HepG2 (cell line): ENCODE results near the gene ZNF445. TPM values are rescaled to one million over a fixed set of nuclear protein-coding genes. Genes with fewer than 3 reads are reported as not detected.

Experiments
- ATAC-seq: fragments of 200-7000 bp; cut with Tn5 transposase; 3 replicates; pipeline ENCODE4 v1.9.1; 2020; ENCODE audit warnings: mild to moderate bottlenecking, moderate library complexity
- BruUV-seq: library from RNA; stranded (reverse); fragments of 400-500 nt; replicated peaks from 2 replicates; lab custom pipeline; 2021; lab: Mats Ljungman, UMichigan
- CTCF ChIA-PET: fragments of 300-600 bp; formaldehyde crosslinking; extraction: SDS; loops from one replicate; lab custom pipeline; 2021; ENCODE audit warnings: low total read pairs, inconsistent platforms, low intra/inter-chr PET ratio; lab: Yijun Ruan, JAX
- POLR2A ChIA-PET: fragments of 350-600 bp; sonication (Branson Sonifier 250); formaldehyde crosslinking; loops from one replicate; lab custom pipeline; 2020; ENCODE audit warnings: antibody characterized with exemption, inconsistent platforms; lab: Yijun Ruan, JAX
- DNase-seq: peaks from one replicate; pipeline ENCODE4 v3.0.0-alpha.2; 2015; ENCODE audit warnings: low spot score
- FAIRE-seq: peaks from 3 replicates; lab custom pipeline; 2011; peaks lifted over from hg19 to GRCh38; lab: Jason Lieb, UNC
- H2AFZ ChIP-seq: one replicate; pipeline ENCODE4 v1.6.1; 2011; ENCODE audit warnings: low read length, inconsistent platforms
- H3K27ac ChIP-seq: fragments of 300-600 bp; 3 replicates; pipeline ENCODE4 v1.8.0; 2011; ENCODE audit warnings: mixed run types, mild to moderate bottlenecking, mixed read lengths, low read length, inconsistent platforms; ENCODE audit not compliant: insufficient read depth; ENCODE audit errors: extremely low read length
- H3K27me3 ChIP-seq, 2 experiments: fragments of 200-600 bp in 1 of 2; 2 replicates in 1 of 2; 3 replicates in 1 of 2; pipeline versions ENCODE4 v1.6.0 to v1.8.0; 2011; ENCODE audit warnings: low read length in 2 of 2, mild to moderate bottlenecking in 2 of 2, moderate library complexity in 2 of 2, inconsistent platforms in 1 of 2; ENCODE audit not compliant: insufficient read depth in 2 of 2, control insufficient read depth in 1 of 2
- H3K36me3 ChIP-seq, 2 experiments: fragments of 200-600 bp in 1 of 2; replicated peaks in 1 of 2; 2 replicates in 1 of 2; 3 replicates in 1 of 2; pipeline versions ENCODE4 v1.5.1 to v1.8.0; 2011; ENCODE audit warnings: low read length in 2 of 2, inconsistent platforms in 1 of 2; ENCODE audit not compliant: insufficient read depth in 2 of 2, control insufficient read depth in 1 of 2
- H3K4me1 ChIP-seq: 2 replicates; pipeline ENCODE4 v1.5.1; 2012; ENCODE audit warnings: low read length, inconsistent platforms; ENCODE audit not compliant: insufficient read depth
- H3K4me2 ChIP-seq: 2 replicates; pipeline ENCODE4 v1.6.0; 2011; ENCODE audit warnings: low read depth, low read length, inconsistent platforms
- H3K4me3 ChIP-seq, 3 experiments: fragments of 200-600 bp in 1 of 3; sonication (generic), shearing (Covaris generic) in 1 of 3; replicated peaks in 1 of 3; 2 replicates each; pipeline ENCODE4 v1.5.1; 2011 to 2016; ENCODE audit warnings: low read length in 3 of 3, inconsistent platforms in 2 of 3, low read depth in 2 of 3, mild to moderate bottlenecking in 2 of 3, control low read depth in 1 of 3, mixed read lengths in 1 of 3; ENCODE audit not compliant: insufficient read depth in 1 of 3
- H3K79me2 ChIP-seq: one replicate; pipeline ENCODE4 v1.6.1; 2011; ENCODE audit warnings: low read length, inconsistent platforms; ENCODE audit not compliant: insufficient read depth
- H3K9ac ChIP-seq: 2 replicates; pipeline ENCODE4 v1.6.0; 2011; ENCODE audit warnings: mild to moderate bottlenecking, low read depth, low read length, inconsistent platforms; ENCODE audit not compliant: insufficient read depth
- H3K9me3 ChIP-seq: 2 replicates; pipeline ENCODE4 v1.5.1; 2012; ENCODE audit warnings: mild to moderate bottlenecking, low read length
- H4K20me1 ChIP-seq: 2 replicates; pipeline ENCODE4 v1.6.0; 2011; ENCODE audit warnings: inconsistent platforms, mild to moderate bottlenecking, low read length, moderate library complexity; ENCODE audit not compliant: insufficient read depth
- ATF1 ChIP-seq: IDR thresholded peaks from 2 replicates; pipeline ENCODE4 v1.6.1; 2016; ENCODE audit warnings: mild to moderate bottlenecking, control low read depth
- ESRRA ChIP-seq: sonication (generic); formaldehyde crosslinking; IDR thresholded peaks from 2 replicates; pipeline ENCODE4 v1.5.1; 2020; ENCODE audit warnings: mild to moderate bottlenecking, low read depth, missing genetic modification reagents
- HOXA3 ChIP-seq: sonication (generic); formaldehyde crosslinking; IDR thresholded peaks from 2 replicates; pipeline ENCODE4 v1.5.0; 2020; ENCODE audit warnings: missing genetic modification reagents
- NR2F6 ChIP-seq, 2 experiments: IDR thresholded peaks; 2 replicates each; pipeline ENCODE4 v1.6.1; 2016; ENCODE audit warnings: antibody characterized with exemption in 1 of 2, mild to moderate bottlenecking in 1 of 2
- POLR2G ChIP-seq: fragments of 200-400 bp; formaldehyde crosslinking; IDR thresholded peaks from 2 replicates; pipeline ENCODE4 v1.6.1; 2018; ENCODE audit warnings: mild to moderate bottlenecking, low read depth, low read length, moderate library complexity
- RAD21 ChIP-seq: fragments of 450-650 bp; formaldehyde crosslinking; IDR thresholded peaks from 2 replicates; pipeline ENCODE4 v1.5.0; 2020; ENCODE audit warnings: mild to moderate bottlenecking
- RFXAP ChIP-seq: sonication (generic); formaldehyde crosslinking; IDR thresholded peaks from 2 replicates; pipeline ENCODE4 v1.4.0; 2020; ENCODE audit warnings: missing genetic modification reagents, borderline replicate concordance
- TEAD2 ChIP-seq: sonication (generic); formaldehyde crosslinking; IDR thresholded peaks from 2 replicates; pipeline ENCODE4 v1.9.0; 2021; ENCODE audit warnings: missing genetic modification reagents
- ZFP90 ChIP-seq: sonication (generic); formaldehyde crosslinking; IDR thresholded peaks from 2 replicates; pipeline ENCODE4 v1.8.0; 2022; ENCODE audit warnings: missing genetic modification reagents, mild to moderate bottlenecking, inconsistent platforms, borderline replicate concordance
- ZNF10 ChIP-seq: sonication (generic); formaldehyde crosslinking; IDR thresholded peaks from 2 replicates; pipeline ENCODE4 v1.4.0; 2020; ENCODE audit warnings: mild to moderate bottlenecking, low read depth, missing genetic modification reagents, borderline replicate concordance
- ZNF274 ChIP-seq: sonication (generic); formaldehyde crosslinking; IDR thresholded peaks from 2 replicates; pipeline ENCODE4 v1.5.1; 2020; ENCODE audit warnings: mild to moderate bottlenecking, missing genetic modification reagents
- ZNF335 ChIP-seq: sonication (generic); formaldehyde crosslinking; IDR thresholded peaks from 2 replicates; pipeline ENCODE4 v1.4.0; 2020; ENCODE audit warnings: missing genetic modification reagents
- ZNF33A ChIP-seq: sonication (generic); formaldehyde crosslinking; IDR thresholded peaks from 2 replicates; pipeline ENCODE4 v1.5.1; 2020; ENCODE audit warnings: missing genetic modification reagents, mild to moderate bottlenecking, moderate library complexity, borderline replicate concordance
- ZNF484 ChIP-seq: sonication (generic); formaldehyde crosslinking; IDR thresholded peaks from 2 replicates; pipeline ENCODE4 v1.5.1; 2020; ENCODE audit warnings: mild to moderate bottlenecking, low read depth, missing genetic modification reagents, borderline replicate concordance
- ZNF557 ChIP-seq: sonication (generic); formaldehyde crosslinking; IDR thresholded peaks from 2 replicates; pipeline ENCODE4 v1.4.0; 2020; ENCODE audit warnings: missing genetic modification reagents
- ZNF569 ChIP-seq: sonication (generic); formaldehyde crosslinking; IDR thresholded peaks from 2 replicates; pipeline ENCODE4 v1.5.0; 2020; ENCODE audit warnings: mild to moderate bottlenecking, missing genetic modification reagents, moderate library complexity, borderline replicate concordance
- ZNF720 ChIP-seq: sonication (generic); formaldehyde crosslinking; IDR thresholded peaks from 2 replicates; pipeline ENCODE4 v1.4.0; 2020; ENCODE audit warnings: missing genetic modification reagents
- WGBS: methylation state at CpG from one replicate; pipeline ENCODE4 v1.1.6; 2017; ENCODE audit warnings: low lambda C conversion rate; 5-methylcytosine and 5-hydroxymethylcytosine counted together
- in situ Hi-C: cut with HindIII; loops from 2 replicates; pipeline ENCODE4 v1.10.0; 2017; ENCODE audit warnings: low pct_unique_long_range_greater_than_20kb; ENCODE audit not compliant: extremely low pct_ligation_motif_present
- intact Hi-C: fragments of 100-400 bp; cut with micrococcal nuclease; formaldehyde crosslinking; loops from one replicate; pipeline ENCODE4 v1.10.0; 2022; ENCODE audit not compliant: unreplicated experiment
- polyA plus RNA-seq, 8 experiments: library from polyadenylated mRNA; depleted of rRNA in 3 of 8; stranded (reverse) in 7 of 8; unstranded in 1 of 8; fragments of >200 nt; fragmentation: Illumina TruSeq in 4 of 8; extraction: Trizol in 4 of 8; gene quantifications; 2 replicates each; pipeline versions ENCODE4 v1.2.1 to v1.2.3, GENCODE V29; 2011 to 2016; ENCODE audit warnings: low read depth in 4 of 8, missing spikeins in 1 of 8, mixed read lengths in 1 of 8; ENCODE audit not compliant: insufficient read depth in 1 of 8
- total RNA-seq, 5 experiments: library from RNA; depleted of rRNA; stranded (reverse); fragments of >200 nt; fragmentation: Illumina TruSeq; extraction: Trizol; gene quantifications; 2 replicates each; pipeline ENCODE4 v1.2.3, GENCODE V29; 2016; ENCODE audit warnings: low read depth in 1 of 5
- TF ChIP-seq, protein P1 (sequence below): sonication (generic); formaldehyde crosslinking; IDR thresholded peaks from 2 replicates; pipeline ENCODE4 v1.4.0; 2020; ENCODE audit warnings: mild to moderate bottlenecking, missing genetic modification reagents

ZNF445 gene
- total and polyA plus RNA-seq, 2 of the 13 experiments (the other 11 are each of a cell fraction or from before 2014, with no cell fraction given): 4.4 to 10.3 TPM

DNA sequence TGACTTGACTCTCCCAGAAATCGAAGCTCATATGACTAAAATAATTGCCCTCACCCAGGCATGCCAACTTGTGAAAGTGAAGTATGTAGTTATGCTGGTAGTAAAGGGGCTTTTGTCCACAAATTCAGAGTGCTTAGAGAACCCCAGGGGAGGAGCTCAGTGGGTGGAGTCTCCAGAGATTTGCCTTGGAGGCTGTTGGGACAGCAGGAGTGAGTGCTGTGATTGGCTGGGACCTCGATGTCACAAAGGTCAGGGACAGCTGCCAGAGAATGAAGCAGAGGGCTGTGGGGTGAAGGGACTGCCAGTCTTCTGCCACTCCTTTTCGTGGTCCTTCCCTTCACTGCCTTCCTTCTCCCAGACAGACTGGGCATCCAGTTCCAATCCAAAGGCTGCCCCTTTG is 49.8 kb downstream of the ZNF445 start:
- in situ Hi-C loops (no loop called here), intact Hi-C loops (no loop called here)
- H3K36me3 ChIP-seq: no peaks in the 10 kb centered on the region
- 56% methylated on average over 3 of the region's 3 CpGs for WGBS
- peak; percentile 29 for DNase-seq
- no peak overlapping the region for H3K4me3 ChIP-seq
- no TSS peak for BruUV-seq
- no peak overlapping the region for H3K9ac ChIP-seq
- ChIA-PET CTCF (no interaction called here), POLR2A (interaction anchor here (1.0 to 1.1 kb wide), 2 partner anchors 12 to 89 kb away, joined by 4 to 5 read pairs; partner anchors contain the start of gene TCAIM)
- TF ChIP-seq ZNF10 (CRISPR knock-in tag) (no peak), NR2F6 (IDR thresholded peaks at IDR 0.05) (peak; percentile 14; the same call in 1 of the 2 replicates), NR2F6 (CRISPR knock-in tag; IDR thresholded peaks at IDR 0.05) (peak; percentile 36; the same call in 1 of the 2 replicates)
- no peak for FAIRE-seq
- H3K4me1 ChIP-seq: peaks cover 20% of the 10 kb centered on the region
- H4K20me1 ChIP-seq: no peaks in the 10 kb centered on the region
- no peaks in the 10 kb centered on the region for H3K79me2 ChIP-seq
- ATAC-seq: peak; percentile 57
- H3K4me2 ChIP-seq: peak overlapping the region; percentile 43; the same call in 1 of the 2 replicates
- H3K27ac ChIP-seq: no peak overlapping the region
- H3K9me3 ChIP-seq: no peaks in the 10 kb centered on the region
- no peaks in the 10 kb centered on the region for H3K27me3 ChIP-seq
- no peak overlapping the region for H2AFZ ChIP-seq

DNA sequence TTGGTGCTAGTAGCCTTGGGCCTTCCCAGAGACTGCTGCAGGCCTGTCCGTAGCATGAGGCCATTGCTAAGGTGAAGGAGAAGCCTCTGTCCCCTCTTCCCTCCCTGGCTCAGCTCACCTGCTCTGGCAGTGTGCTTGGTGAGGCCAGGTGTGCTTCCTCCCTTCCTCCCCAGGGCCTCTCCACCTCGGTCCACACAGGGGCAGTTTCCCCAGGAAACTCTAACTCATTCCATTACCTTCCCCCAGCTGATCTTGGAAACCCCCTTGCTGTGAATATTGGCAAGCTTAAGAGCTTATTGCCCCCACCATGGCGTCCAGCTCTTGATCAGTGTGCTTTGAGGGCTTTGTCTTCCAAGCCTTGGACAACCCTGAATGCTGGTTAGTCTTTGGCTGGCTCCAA is 52.7 kb downstream of the ZNF445 start:
- Histone ChIP-seq H3K9me3 (no peaks in the 10 kb centered on the region), H3K4me1 (peaks cover 32% of the 10 kb centered on the region), H3K27ac (no peak overlapping the region), H2AFZ (no peak overlapping the region), H4K20me1 (no peaks in the 10 kb centered on the region), H3K79me2 (no peaks in the 10 kb centered on the region), H3K9ac (no peak overlapping the region)
- FAIRE-seq: no peak
- in situ Hi-C loops (no loop called here), intact Hi-C loops (no loop called here)
- TF ChIP-seq ZNF33A (CRISPR knock-in tag): no peak
- TF ChIP-seq RAD21 (CRISPR knock-in tag): no peak
- no peak for TF ChIP-seq ATF1 (CRISPR knock-in tag)
- no peak for TF ChIP-seq ZFP90
- no peak for TF ChIP-seq TEAD2 (CRISPR knock-in tag)
- TF ChIP-seq ZNF720 (CRISPR knock-in tag): no peak
- no peak for TF ChIP-seq ZNF274 (CRISPR knock-in tag)
- TF ChIP-seq ZNF484: no peak
- no peak for TF ChIP-seq HOXA3
- no peak for TF ChIP-seq ZNF569 (CRISPR knock-in tag)
- no peak for TF ChIP-seq ESRRA (CRISPR knock-in tag)
- TF ChIP-seq ZNF335: no peak
- no peak for TF ChIP-seq POLR2G
- TF ChIP-seq RFXAP (CRISPR knock-in tag): no peak
- TF ChIP-seq, protein P1, sequence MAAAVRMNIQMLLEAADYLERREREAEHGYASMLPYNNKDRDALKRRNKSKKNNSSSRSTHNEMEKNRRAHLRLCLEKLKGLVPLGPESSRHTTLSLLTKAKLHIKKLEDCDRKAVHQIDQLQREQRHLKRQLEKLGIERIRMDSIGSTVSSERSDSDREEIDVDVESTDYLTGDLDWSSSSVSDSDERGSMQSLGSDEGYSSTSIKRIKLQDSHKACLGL (CRISPR knock-in tag): no peak
- no peak for TF ChIP-seq ZNF557 (CRISPR knock-in tag)
- TF ChIP-seq, all 625 proteins: peak for 0
- Histone ChIP-seq H3K36me3 (no peaks in the 10 kb centered on the region), H3K4me2 (no peak overlapping the region), H3K4me3 (no peak overlapping the region), H3K27me3 (peaks cover 0 to 5% of the 10 kb centered on the region in 2 experiments; a peak in 1 of 5 replicates)
- 45% methylated on average over 3 of the region's 3 CpGs for WGBS
- ChIA-PET POLR2A (interaction anchor here (2.0 kb wide), 1 partner anchor 15 kb away, joined by 7 read pairs; no protein-coding TSS in a partner anchor), CTCF (no interaction called here)
- ATAC-seq (peak; percentile 12), DNase-seq (no peak)
- BruUV-seq: no TSS peak
